Activated CD4-positive, alpha-beta memory T cell treated with anti-CD3 and anti-CD28 coated beads, Interleukin-2, amount 10 ng/mL, durations not matched to agents 7 days and 5 days (primary cell): ENCODE results near the gene MYH9. TPM values are rescaled to one million over a fixed set of nuclear protein-coding genes. Genes with fewer than 3 reads are reported as not detected.
"Not testable (repeated sequence)": the region's sequence is repeated elsewhere in the genome, so short reads cannot be mapped to it uniquely, and the experiment has no call there.

Experiments used
- CTCF ChIA-PET: fragments of 350-600 bp; sonication (Branson Sonifier 250); formaldehyde crosslinking; loops from one replicate; lab custom pipeline; 2021; ENCODE audit warnings: antibody characterized with exemption, inconsistent platforms; lab: Charles Lee
- POLR2A ChIA-PET: fragments of 350-600 bp; sonication (Branson Sonifier 250); formaldehyde crosslinking; loops from one replicate; lab custom pipeline; 2021; ENCODE audit warnings: antibody characterized with exemption; lab: Charles Lee
- DNase-seq: peaks from one replicate; pipeline ENCODE4 v3.0.0-alpha.2; 2020
- H3K27ac Mint-ChIP-seq: one replicate; pipeline ENCODE4 v1.8.0; 2021; ENCODE audit warnings: mild to moderate bottlenecking, mixed read lengths
- H3K27me3 Mint-ChIP-seq: one replicate; pipeline ENCODE4 v1.8.0; 2021; ENCODE audit warnings: mixed read lengths
- H3K36me3 Mint-ChIP-seq: one replicate; pipeline ENCODE4 v1.8.0; 2021; ENCODE audit warnings: low read depth, mixed read lengths
- H3K4me1 Mint-ChIP-seq: one replicate; pipeline ENCODE4 v1.8.0; 2021; ENCODE audit warnings: mixed read lengths
- H3K4me3 Mint-ChIP-seq: one replicate; pipeline ENCODE4 v1.8.0; 2021; ENCODE audit warnings: mild to moderate bottlenecking, mixed read lengths
- H3K9me3 Mint-ChIP-seq: one replicate; pipeline ENCODE4 v1.8.0; 2021; ENCODE audit warnings: mixed read lengths
- total RNA-seq, 2 experiments: library from RNA; stranded (reverse); gene quantifications; one replicate each; pipeline ENCODE4 v1.2.3, GENCODE V29; 2021

The MYH9 gene
- total RNA-seq, 2 experiments from 2014 or later, result 840 to 865 TPM

DNA sequence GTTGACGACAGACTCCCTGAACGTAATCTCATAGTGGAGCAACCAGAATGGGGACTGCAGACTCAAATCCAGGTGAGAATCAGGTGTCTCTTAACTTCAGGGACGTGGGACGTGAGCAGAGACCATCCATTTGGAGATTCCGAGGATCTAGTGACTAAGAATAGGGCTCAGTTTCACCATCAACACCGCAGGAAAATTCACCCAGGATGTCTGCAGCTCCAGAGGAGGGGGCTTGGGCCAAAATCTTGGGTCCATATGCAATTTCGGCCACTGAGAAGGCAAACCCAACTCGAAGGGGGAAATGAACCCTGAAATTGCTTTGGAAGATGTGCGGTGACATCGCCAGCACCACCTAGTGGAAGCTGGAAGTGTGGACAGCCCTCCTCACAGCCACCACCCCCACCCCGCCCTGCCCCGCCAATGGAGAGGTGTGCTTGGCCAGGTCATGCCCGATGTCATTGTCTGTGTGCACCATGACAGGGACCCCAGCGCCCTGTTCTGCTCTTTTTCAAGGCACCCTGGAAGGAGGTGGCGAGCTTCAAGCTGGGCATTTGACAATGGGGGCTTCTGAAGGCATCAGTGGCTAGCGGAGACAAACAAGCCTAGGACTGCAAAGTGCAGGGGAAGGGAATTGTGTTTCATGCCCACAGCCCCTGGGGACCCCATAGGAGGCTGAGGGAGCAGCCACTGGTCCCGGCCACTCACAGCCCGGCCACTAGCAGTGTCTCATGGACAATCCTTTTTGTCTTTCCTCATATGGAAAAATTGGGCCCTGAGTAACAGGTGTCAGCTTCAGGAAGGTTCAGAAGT is 110.1 kb downstream of the MYH9 start:
- Mint-ChIP-seq H3K27ac (peak overlapping the region; percentile 57), H3K9me3 (no peaks in the 10 kb centered on the region), H3K4me3 (no peak overlapping the region), H3K36me3 (peaks cover 31% of the 10 kb centered on the region), H3K4me1 (peaks cover 30% of the 10 kb centered on the region), H3K27me3 (no peaks in the 10 kb centered on the region)
- POLR2A ChIA-PET, result interaction anchor here (0.7 to 4.8 kb wide), 10 partner anchors 8 to 232 kb away, joined by 3 to 23 read pairs (median 4); partner anchors contain the start of genes APOL1 and FOXRED2
- peak; percentile 74 for DNase-seq
- CTCF ChIA-PET, result interaction anchor here (0.9 to 6.1 kb wide), 17 partner anchors 9 to 243 kb away, joined by 3 to 26 read pairs (median 5); partner anchors contain the start of gene APOL2

DNA sequence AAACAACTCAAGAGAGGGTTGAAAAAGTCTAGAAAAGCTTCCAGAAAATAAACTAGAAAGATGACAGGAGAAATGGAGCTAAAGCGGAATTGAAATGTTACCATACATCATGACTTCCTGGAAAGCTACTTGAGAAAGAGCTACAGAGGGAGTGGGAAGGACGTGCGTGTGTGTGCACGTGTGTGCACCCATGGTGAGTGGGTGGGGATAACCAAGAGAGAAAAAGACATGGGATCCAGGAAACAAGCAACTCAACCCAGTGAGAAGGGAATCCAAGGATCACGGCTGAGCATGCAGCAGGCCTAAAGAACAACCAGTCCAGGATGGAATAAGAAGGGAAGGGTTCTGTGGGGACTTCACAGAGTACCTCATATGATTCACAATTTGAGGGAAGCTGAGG is 113.2 kb downstream of the MYH9 start:
- H3K4me1 Mint-ChIP-seq, result peaks cover 30% of the 10 kb centered on the region
- H3K36me3 Mint-ChIP-seq, result peaks cover 8% of the 10 kb centered on the region
- no peaks in the 10 kb centered on the region for H3K27me3 Mint-ChIP-seq
- ChIA-PET CTCF (interaction anchor here (1.2 to 6.1 kb wide), 3 partner anchors 12 to 35 kb away, joined by 3 to 26 read pairs (median 20); partner anchors contain the start of genes APOL1 and APOL2), POLR2A (interaction anchor here (1.1 to 4.8 kb wide), 3 partner anchors 21 to 255 kb away, joined by 3 to 23 read pairs (median 3); partner anchors contain the start of gene APOL1)
- no peak overlapping the region for H3K27ac Mint-ChIP-seq
- H3K9me3 Mint-ChIP-seq, result no peaks in the 10 kb centered on the region
- DNase-seq, result no peak
- no peak overlapping the region for H3K4me3 Mint-ChIP-seq

DNA sequence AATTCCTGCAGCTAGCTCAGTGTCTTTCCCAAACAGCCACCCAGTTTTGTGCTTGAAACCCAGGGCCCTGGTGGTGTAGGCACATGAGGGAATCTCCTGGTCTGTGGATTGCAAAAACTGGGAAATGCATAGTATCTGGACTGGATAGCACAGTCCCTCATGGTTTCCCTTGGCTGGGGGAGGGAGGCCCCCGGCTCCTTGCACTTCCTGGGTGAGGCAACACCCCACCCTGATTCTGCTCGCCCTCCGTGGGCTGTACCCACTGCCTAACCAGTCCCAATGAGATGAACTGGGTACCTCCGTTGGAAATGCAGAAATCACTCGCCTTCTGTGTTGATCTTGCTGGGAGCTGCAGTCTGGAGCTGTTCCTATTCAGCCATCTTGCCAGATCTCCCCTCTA is 115.8 kb downstream of the MYH9 start:
- H3K27ac Mint-ChIP-seq, DNase-seq, H3K4me3 Mint-ChIP-seq, H3K27me3 Mint-ChIP-seq, H3K9me3 Mint-ChIP-seq: not testable (repeated sequence)
- POLR2A ChIA-PET, result interaction anchor here (1.3 kb wide), 1 partner anchor 9 kb away, joined by 3 read pairs; no protein-coding TSS in a partner anchor
- H3K4me1 Mint-ChIP-seq, result peaks cover 16% of the 10 kb centered on the region
- CTCF ChIA-PET, result interaction anchor here (1.3 kb wide), 1 partner anchor 215 kb away, joined by 5 read pairs; no protein-coding TSS in a partner anchor
- H3K36me3 Mint-ChIP-seq, result peaks cover 16% of the 10 kb centered on the region

DNA sequence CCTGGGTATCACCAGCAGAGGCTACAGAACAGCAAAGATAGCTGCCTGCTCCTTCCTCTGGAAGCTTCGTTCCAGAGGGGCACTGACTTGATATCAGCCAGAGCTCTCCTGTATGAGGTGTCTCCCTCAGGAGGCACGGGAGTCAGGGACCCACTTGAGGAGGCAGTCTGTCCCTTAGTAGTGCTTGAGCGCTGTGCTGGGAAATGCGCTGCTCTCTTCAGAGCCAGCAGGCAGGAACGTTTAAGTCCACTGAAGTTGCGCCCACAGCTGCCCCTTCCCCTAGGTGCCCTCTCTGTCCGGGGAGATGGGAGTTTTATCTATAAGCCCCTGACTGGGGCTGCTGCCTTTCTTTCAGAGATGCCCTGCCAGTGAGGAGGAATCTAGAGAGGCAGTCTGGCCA is 116.5 kb downstream of the MYH9 start:
- H3K9me3 Mint-ChIP-seq, H3K27me3 Mint-ChIP-seq, H3K4me3 Mint-ChIP-seq, H3K27ac Mint-ChIP-seq, POLR2A ChIA-PET, DNase-seq: not testable (repeated sequence)
- CTCF ChIA-PET, result interaction anchor here (1.3 kb wide), 1 partner anchor 216 kb away, joined by 5 read pairs; no protein-coding TSS in a partner anchor
- peaks cover 11% of the 10 kb centered on the region for H3K4me1 Mint-ChIP-seq
- peaks cover 23% of the 10 kb centered on the region for H3K36me3 Mint-ChIP-seq

- CTCF ChIA-PET, result interaction anchor here (0.7 to 1.3 kb wide), 2 partner anchors 10 to 18 kb away, joined by 3 to 5 read pairs; no protein-coding TSS in a partner anchor
- peaks cover 2% of the 10 kb centered on the region for H3K4me1 Mint-ChIP-seq
- no peak overlapping the region for H3K27ac Mint-ChIP-seq
- H3K36me3 Mint-ChIP-seq, result peaks cover 47% of the 10 kb centered on the region
- H3K27me3 Mint-ChIP-seq, result no peaks in the 10 kb centered on the region
- H3K4me3 Mint-ChIP-seq, result no peak overlapping the region
- POLR2A ChIA-PET, result interaction anchor here (1.1 to 1.3 kb wide), 3 partner anchors 8 to 21 kb away, joined by 3 read pairs; no protein-coding TSS in a partner anchor
- H3K9me3 Mint-ChIP-seq, result no peaks in the 10 kb centered on the region
- no peak for DNase-seq
Observed at GRCh38 chr22:36267896-36268485, 119.8 kb downstream of the MYH9 start.

- Mint-ChIP-seq H3K9me3 (no peaks in the 10 kb centered on the region), H3K27ac (no peak overlapping the region), H3K27me3 (no peaks in the 10 kb centered on the region), H3K4me1 (peaks cover 5% of the 10 kb centered on the region), H3K36me3 (peaks cover 52% of the 10 kb centered on the region), H3K4me3 (no peak overlapping the region)
- DNase-seq, result no peak
- POLR2A ChIA-PET, result interaction anchor here (1.3 to 3.1 kb wide), 4 partner anchors 7 to 22 kb away, joined by 3 to 10 read pairs (median 6); partner anchors contain the start of gene APOL1
- CTCF ChIA-PET, result interaction anchor here (0.7 to 1.3 kb wide), 3 partner anchors 11 to 21 kb away, joined by 3 to 5 read pairs (median 3); no protein-coding TSS in a partner anchor
Observed at GRCh38 chr22:36267058-36267457, 120.7 kb downstream of the MYH9 start.

GRCh38 chr22:36263886-36264664 is 123.7 kb downstream of the MYH9 start:
- H3K9me3 Mint-ChIP-seq, DNase-seq, H3K27me3 Mint-ChIP-seq, H3K27ac Mint-ChIP-seq, H3K4me3 Mint-ChIP-seq: not testable (repeated sequence)
- ChIA-PET POLR2A (interaction anchor here (1.1 to 1.4 kb wide), 2 partner anchors 11 kb away, joined by 4 to 5 read pairs; partner anchors contain the start of gene APOL1), CTCF (interaction anchor here (1.2 to 2.3 kb wide), 2 partner anchors 26 to 37 kb away, joined by 4 to 8 read pairs; no protein-coding TSS in a partner anchor)
- peaks cover 16% of the 10 kb centered on the region for H3K4me1 Mint-ChIP-seq
- H3K36me3 Mint-ChIP-seq, result peaks cover 74% of the 10 kb centered on the region

DNA sequence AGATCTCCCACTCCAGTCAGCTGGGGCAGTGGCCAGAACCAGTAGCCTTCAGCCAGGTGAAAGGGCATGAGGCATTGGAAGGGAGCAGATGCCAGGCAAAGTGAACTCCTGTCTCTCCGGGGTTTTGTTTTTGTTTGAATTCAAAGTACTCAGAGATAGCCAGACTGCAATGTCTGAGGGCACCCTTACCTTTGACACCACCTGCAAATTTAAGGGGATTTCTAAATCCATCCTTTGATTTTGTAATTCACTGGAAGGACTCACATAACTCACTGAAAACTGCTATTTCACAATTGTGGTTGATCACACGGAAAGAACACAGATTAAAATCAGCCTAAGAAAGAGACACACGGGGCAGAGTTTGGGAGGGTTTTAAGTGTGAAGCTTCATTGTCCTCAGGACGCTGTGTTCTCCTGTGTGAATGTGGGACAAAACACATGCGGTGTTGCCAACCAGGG is 124.5 kb downstream of the MYH9 start:
- H3K27me3 Mint-ChIP-seq, H3K27ac Mint-ChIP-seq, H3K4me3 Mint-ChIP-seq, CTCF ChIA-PET, H3K9me3 Mint-ChIP-seq, DNase-seq: not testable (repeated sequence)
- peaks cover 78% of the 10 kb centered on the region for H3K36me3 Mint-ChIP-seq
- POLR2A ChIA-PET, result interaction anchor here (1.1 kb wide), 1 partner anchor 10 kb away, joined by 5 read pairs; the partner anchor contains the start of gene APOL1
- peaks cover 24% of the 10 kb centered on the region for H3K4me1 Mint-ChIP-seq

DNA sequence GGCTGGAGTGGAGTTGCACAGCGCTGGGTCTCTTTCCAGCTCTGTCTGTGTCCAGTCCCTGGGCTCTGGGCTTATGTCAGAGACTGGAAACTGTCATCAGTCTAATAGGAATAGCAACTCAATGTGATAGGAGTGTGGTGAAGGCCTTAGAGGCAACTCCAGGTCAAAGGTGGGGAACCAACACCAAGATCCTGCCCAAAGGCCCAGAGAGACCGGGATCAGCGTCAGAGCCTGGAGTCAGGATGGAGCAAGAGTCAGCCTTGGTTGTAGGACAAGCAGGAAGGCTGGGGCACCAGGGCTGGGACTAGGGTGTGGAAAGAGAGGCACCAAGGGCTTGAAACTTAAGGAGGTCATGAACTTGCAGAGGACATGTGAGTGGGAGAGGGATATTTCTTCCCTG is 125.5 kb downstream of the MYH9 start:
- Mint-ChIP-seq H3K36me3 (peaks cover 78% of the 10 kb centered on the region), H3K4me1 (peaks cover 33% of the 10 kb centered on the region)
- H3K27ac Mint-ChIP-seq, H3K4me3 Mint-ChIP-seq, CTCF ChIA-PET, DNase-seq, H3K9me3 Mint-ChIP-seq, H3K27me3 Mint-ChIP-seq, POLR2A ChIA-PET: not testable (repeated sequence)

DNA sequence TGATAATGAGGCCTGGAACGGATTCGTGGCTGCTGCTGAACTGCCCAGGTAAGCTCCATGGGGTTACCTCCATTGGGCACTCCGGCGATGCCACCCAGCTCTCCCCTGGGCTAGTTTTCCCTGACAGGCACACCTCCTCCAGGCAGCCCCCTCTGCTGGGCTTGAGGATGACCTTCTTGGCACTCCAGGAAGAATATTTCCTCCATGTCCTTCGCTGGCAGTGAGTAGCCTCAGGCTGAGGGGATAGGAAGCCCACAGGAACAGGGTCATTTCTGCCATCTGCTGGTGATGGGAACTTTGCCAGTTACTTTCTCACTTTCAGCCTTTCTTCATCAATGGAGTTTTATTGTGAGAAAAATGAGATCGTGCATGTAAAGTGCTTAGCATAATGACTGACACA is 126.1 kb downstream of the MYH9 start:
- H3K27ac Mint-ChIP-seq, H3K9me3 Mint-ChIP-seq, CTCF ChIA-PET, H3K4me3 Mint-ChIP-seq, DNase-seq, H3K27me3 Mint-ChIP-seq: not testable (repeated sequence)
- peaks cover 78% of the 10 kb centered on the region for H3K36me3 Mint-ChIP-seq
- peaks cover 40% of the 10 kb centered on the region for H3K4me1 Mint-ChIP-seq
- POLR2A ChIA-PET, result interaction anchor here (0.9 kb wide), 1 partner anchor 23 kb away, joined by 3 read pairs; no protein-coding TSS in a partner anchor

DNA sequence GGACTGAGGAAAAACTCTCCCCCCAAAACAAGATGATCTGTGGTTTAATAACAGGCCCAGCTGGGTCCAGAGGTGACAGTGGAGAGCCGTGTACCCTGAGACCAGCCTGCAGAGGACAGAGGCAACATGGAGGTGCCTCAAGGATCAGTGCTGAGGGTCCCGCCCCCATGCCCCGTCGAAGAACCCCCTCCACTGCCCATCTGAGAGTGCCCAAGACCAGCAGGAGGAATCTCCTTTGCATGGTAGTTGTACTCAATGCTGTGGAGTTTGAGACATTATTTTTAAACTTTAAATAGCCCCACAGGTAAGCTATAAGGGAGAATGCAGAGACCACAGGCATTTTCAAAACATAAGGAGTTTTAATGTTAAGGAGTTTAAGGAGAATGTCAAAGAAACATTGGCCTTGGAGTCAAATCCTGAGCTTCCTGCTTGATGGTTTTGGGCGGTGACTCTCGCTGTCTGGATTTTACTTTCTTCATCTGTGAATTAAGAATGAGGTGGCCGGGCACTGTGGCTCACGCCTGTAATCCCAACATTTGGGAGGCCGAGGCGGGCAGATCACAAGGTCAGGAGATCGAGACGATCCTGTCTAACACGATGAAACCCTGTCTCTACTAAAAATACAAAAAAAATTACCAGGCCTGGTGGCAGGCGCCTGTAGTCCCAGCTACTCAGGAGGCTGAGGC is 128.0 kb downstream of the MYH9 start:
- peak overlapping the region; percentile 88 for H3K27ac Mint-ChIP-seq
- ChIA-PET CTCF (no interaction called here), POLR2A (interaction anchor here (1.0 to 3.0 kb wide), 5 partner anchors 8 to 247 kb away, joined by 3 to 20 read pairs (median 4); partner anchors contain the start of genes APOL2, FOXRED2 and TXN2)

More for the DNA sequence above, 128.0 kb downstream of the MYH9 start:
- Mint-ChIP-seq H3K4me3 (no peak overlapping the region), H3K36me3 (peaks cover 78% of the 10 kb centered on the region), H3K4me1 (peaks cover 57% of the 10 kb centered on the region), H3K9me3 (no peaks in the 10 kb centered on the region), H3K27me3 (no peaks in the 10 kb centered on the region)
- DNase-seq, result no peak
